ENCODE results near the gene UBXN6.

UBXN6 gene

GRCh38 chr19:4443188-4443587, 14.4 kb downstream of the UBXN6 start:
- TF ChIP-seq CTCF (IDR thresholded peaks at IDR 0.05; ENCODE audit: insufficient read depth, low read length, missing control alignments), result no peak
- POLR2A ChIA-PET, result interaction anchor here (2.7 kb wide), 1 partner anchor 10 kb away, joined by 7 read pairs; no protein-coding TSS in a partner anchor
- no peak overlapping the region for H3K4me3 ChIP-seq (ENCODE audit: low read depth, low read length)
- DNase-seq (ENCODE audit: low read depth, low spot score), result no peak
- CTCF ChIA-PET, result interaction anchor here (1.4 to 1.5 kb wide), 2 partner anchors 10 to 43 kb away, joined by 3 to 4 read pairs; partner anchors contain the start of gene SH3GL1

DNA sequence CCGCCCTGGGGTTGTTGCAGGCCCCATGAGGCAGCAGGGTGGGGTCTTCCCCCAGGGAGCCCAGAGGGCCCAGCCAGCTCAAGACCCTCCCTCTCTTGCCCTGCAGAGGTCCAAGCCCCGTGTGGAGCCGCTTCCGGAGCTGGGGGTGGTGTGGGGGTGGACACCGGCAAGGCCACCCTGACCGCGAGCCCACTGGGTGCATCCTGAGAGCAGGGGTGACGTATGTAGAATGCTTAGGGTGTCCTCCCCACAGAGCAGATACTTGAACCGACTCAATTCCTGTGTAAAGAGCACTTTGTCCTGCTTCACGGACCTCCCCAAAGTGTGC, 14.8 kb downstream of the UBXN6 start:
- no peak for TF ChIP-seq CTCF (IDR thresholded peaks at IDR 0.05; ENCODE audit: insufficient read depth, low read length, missing control alignments)
- POLR2A ChIA-PET, result no interaction called here
- no peak overlapping the region for H3K4me3 ChIP-seq (ENCODE audit: low read depth, low read length)
- CTCF ChIA-PET, result no interaction called here
- DNase-seq (ENCODE audit: low read depth, low spot score), result no peak

DNA sequence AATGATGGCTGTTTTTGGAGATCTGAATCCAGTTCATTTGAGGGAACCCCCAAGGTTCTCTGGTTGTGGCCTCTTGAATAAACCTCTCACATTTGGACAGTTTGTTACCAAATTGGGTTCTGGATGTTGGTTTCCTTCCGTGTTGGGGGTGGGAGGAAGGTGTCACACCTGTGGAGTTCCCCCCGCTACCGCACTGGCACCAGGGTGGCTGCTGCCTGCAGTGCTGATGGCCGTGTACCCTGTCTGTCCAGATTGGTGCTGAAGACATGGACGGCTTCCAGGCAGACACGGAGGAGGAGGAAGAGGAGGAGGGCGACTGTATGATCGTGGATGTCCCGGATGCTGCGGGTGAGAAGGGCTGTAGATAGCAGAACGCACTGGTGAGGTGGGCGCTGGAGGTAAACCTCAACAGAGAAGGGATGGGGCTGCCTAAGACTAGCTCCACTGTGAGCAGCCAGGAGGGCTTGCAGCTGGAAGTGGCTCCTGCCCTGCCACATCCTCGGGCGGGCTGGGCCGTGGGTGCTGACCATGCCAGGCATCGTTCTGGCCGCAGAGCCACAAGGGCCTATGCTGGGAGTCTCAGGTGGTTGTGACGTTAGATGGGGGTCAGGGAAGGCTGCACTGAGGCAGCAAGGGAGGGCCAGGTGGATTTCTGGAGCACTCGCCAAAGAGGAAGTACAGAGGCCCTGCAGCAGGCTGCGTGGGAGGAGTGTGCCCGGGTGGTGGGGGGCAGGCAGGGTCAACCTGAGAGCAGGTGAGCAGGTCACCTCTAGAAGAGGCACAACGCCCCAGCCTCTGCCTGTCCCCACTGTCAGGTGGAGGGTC, 15.4 kb downstream of the UBXN6 start:
- POLR2A ChIA-PET, result no interaction called here
- no peak for TF ChIP-seq CTCF (IDR thresholded peaks at IDR 0.05; ENCODE audit: insufficient read depth, low read length, missing control alignments)
- no peak overlapping the region for H3K4me3 ChIP-seq (ENCODE audit: low read depth, low read length)
- no peak for DNase-seq (ENCODE audit: low read depth, low spot score)
- CTCF ChIA-PET, result no interaction called here

DNA sequence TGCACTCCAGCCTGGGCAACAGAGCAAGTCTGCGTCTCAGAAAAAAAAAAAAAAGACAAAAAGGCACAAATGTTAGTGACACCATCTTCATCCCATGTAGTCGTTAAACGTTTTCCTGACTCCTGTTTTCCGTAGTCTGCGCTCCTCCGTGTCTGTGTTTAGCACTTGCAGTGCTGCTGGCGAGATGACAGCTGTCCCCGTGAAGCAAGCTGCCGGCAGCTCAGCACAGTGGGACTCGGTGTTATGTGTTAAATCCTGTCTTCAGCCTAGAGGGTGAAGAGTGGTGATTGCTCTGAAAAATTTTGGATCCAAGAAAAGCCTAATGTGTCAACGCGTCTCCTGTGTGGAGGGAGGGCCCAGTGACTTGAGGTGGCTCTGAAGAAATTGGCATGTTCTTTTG, 18.4 kb downstream of the UBXN6 start:
- POLR2A ChIA-PET, result no interaction called here
- CTCF ChIA-PET, result interaction anchor here (1.2 to 1.4 kb wide), 2 partner anchors 26 to 37 kb away, joined by 3 to 4 read pairs; partner anchors contain the start of gene CHAF1A
- DNase-seq (ENCODE audit: low read depth, low spot score), result no peak
- no peak for TF ChIP-seq CTCF (IDR thresholded peaks at IDR 0.05; ENCODE audit: insufficient read depth, low read length, missing control alignments)
- no peak overlapping the region for H3K4me3 ChIP-seq (ENCODE audit: low read depth, low read length)

DNA sequence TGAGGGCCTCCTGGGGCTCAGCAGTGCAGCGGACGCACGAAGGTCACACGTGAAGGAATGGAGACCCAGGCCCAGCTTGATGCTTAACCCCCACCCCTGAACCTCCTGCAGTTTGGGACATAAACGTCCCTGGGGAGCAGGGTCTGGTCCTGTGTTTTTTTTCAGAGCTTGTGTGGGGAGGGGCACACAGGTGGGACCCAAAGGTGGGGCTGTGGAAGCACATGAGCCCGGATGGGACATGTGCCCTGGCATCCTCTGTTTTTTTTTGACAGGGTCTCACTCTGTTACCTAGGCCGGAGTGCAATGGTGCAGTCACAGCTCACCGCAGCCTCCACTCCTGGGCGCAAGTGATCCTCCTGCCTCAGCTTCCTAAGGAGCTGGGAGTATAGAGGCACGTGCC, 20.5 kb downstream of the UBXN6 start:
- DNase-seq (ENCODE audit: low read depth, low spot score), result no peak
- TF ChIP-seq CTCF (IDR thresholded peaks at IDR 0.05; ENCODE audit: insufficient read depth, low read length, missing control alignments), result no peak
- POLR2A ChIA-PET, result no interaction called here
- CTCF ChIA-PET, result no interaction called here
- no peak overlapping the region for H3K4me3 ChIP-seq (ENCODE audit: low read depth, low read length)

DNA sequence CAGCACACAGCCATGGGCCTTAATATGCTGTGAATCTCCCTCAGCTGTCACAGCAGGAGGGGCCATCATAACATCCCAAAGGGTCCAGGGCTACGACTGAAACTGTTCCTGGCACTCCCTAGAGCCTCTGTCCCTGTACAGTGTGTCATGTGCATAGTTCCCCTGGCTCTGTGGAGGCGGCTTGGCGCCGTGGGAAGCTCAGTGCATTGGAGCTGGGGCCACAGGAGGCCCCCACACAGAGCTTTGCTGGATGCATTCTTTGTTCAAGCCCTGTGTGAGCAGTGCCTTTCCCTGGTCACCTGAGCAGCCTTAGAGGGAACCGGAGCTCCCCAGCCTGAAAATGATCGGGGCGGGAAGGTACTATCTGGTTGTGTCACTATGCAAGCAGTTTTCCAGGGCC, 21.4 kb downstream of the UBXN6 start:
- ChIA-PET POLR2A (no interaction called here), CTCF (no interaction called here)
- no peak for DNase-seq (ENCODE audit: low read depth, low spot score)
- H3K4me3 ChIP-seq (ENCODE audit: low read depth, low read length), result no peak overlapping the region
- no peak for TF ChIP-seq CTCF (IDR thresholded peaks at IDR 0.05; ENCODE audit: insufficient read depth, low read length, missing control alignments)
